Measurements from ENCODE around the gene SETD7.

DNA sequence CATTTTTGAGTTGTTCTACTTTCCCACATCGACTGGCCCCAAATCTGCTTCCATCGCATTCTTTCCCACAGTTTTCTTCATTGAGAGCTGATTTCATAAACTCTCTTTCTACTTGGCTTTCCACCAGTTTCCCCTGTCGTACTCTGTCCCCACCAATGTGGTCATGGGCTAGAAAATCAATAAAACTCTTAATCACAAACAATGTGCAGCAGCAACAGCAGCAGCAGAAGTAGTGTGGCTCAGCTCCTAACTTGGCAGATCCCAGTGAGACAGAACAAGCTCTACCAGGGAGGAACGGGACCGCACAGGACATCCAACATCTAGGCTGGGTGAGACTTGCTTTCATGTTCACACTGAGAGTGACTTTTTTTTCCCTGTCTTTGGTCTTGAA, 3.1 kb upstream of the SETD7 start:
- TF ChIP-seq POLR2A (IDR thresholded peaks at IDR 0.05), result no peak
- TF ChIP-seq CTCF (IDR thresholded peaks at IDR 0.05), result no peak
